ENCODE measurements around the gene UBE2E3.
"Not testable (repeated sequence)": the region's sequence is repeated elsewhere in the genome, so short reads cannot be mapped to it uniquely, and the experiment has no call there.

Gene UBE2E3

DNA sequence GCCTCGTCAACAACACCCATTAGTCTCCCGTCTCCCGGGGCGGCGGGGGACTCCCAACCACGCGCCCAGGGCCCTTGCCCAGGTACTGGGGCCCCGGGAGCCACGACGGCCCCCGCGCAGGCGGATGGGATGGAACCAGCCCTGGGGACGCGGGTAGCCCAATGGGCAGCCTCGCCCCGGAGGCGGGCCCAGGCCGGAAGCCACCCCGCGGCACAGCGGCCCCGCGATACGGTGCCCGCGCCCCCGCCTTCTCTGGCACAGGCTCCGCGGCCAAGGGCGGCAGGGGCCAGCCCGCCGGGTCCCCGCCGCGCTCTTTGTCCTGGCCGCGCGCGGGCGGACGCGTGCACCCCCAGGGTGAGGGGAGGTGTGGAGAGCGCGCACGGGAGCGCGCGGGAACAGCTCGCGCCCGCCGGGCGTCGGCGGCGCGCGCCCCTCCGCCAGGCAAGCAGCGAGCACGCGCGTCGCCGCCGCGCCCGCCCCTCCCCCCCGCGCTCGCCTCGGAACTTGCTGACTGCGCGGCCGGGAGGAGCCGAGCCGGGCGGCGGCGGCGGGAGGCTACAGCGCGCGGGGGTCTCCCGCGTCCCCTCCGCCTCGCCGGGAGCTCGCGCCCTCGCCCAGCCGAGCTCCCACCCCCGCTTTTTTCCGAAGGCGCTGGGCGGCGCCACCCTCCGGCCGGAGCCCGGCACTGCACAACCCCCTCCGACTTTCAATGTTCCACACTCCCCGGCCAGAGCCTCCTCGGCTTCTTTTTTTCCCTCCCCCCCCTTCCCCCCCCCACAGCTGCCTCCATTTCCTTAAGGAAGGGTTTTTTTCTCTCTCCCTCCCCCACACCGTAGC, at the start of gene UBE2E3:
Gene UBE2E3 (plus strand): TSS at position 500 of the 837 bp plus-strand sequence. CDS start 1,438 bp downstream, outside the sequence.
- H3K4me1 ChIP-seq (ENCODE audit: control insufficient read depth, insufficient read depth, low read length), result peaks cover 11% of the 10 kb centered on the region
- H3K9ac ChIP-seq (ENCODE audit: low read length), result peak within 1 kb of the TSS; percentile 7
- no peaks in the 10 kb centered on the region for H3K36me3 ChIP-seq (ENCODE audit: control insufficient read depth, insufficient read depth, low read length)
- no peaks in the 10 kb centered on the region for H3K27me3 ChIP-seq (ENCODE audit: control insufficient read depth, insufficient read depth, low read length)
- H3K4me3 ChIP-seq (ENCODE audit: low read length), result peak within 1 kb of the TSS; percentile 71
- H3K27ac ChIP-seq (ENCODE audit: low read depth, low read length), result peak within 1 kb of the TSS; percentile 72

DNA sequence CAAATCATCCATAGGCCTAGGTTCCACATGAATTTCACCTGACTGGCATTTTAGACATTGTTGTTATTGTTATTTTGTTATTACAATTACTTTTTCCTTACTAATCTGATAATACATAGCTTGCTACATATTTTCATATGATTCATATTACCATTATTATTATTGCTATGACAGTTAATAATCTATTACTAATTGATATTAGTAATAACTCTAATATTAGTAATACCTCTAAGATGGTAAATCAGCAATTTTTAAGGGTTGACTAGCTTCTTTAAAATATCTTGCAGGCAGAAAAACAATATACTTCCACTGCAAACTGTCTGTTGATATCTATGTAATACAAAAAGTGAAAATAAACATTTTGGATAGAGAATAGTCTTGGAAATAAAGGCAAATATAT, 48.6 kb upstream of the UBE2E3 start:
- no peaks in the 10 kb centered on the region for H3K36me3 ChIP-seq (ENCODE audit: control insufficient read depth, insufficient read depth, low read length)
- no peak overlapping the region for H3K9ac ChIP-seq (ENCODE audit: low read length)
- H3K4me3 ChIP-seq (ENCODE audit: low read length), result no peak overlapping the region
- no peaks in the 10 kb centered on the region for H3K4me1 ChIP-seq (ENCODE audit: control insufficient read depth, insufficient read depth, low read length)
- no peaks in the 10 kb centered on the region for H3K27me3 ChIP-seq (ENCODE audit: control insufficient read depth, insufficient read depth, low read length)
- H3K27ac ChIP-seq (ENCODE audit: low read depth, low read length), result no peak overlapping the region

GRCh38 chr2:180933332-180933731, 47.1 kb upstream of the UBE2E3 start:
- no peaks in the 10 kb centered on the region for H3K4me1 ChIP-seq (ENCODE audit: control insufficient read depth, insufficient read depth, low read length)
- no peaks in the 10 kb centered on the region for H3K36me3 ChIP-seq (ENCODE audit: control insufficient read depth, insufficient read depth, low read length)
- no peaks in the 10 kb centered on the region for H3K27me3 ChIP-seq (ENCODE audit: control insufficient read depth, insufficient read depth, low read length)
- no peak overlapping the region for H3K9ac ChIP-seq (ENCODE audit: low read length)
- no peak overlapping the region for H3K27ac ChIP-seq (ENCODE audit: low read depth, low read length)
- H3K4me3 ChIP-seq (ENCODE audit: low read length), result no peak overlapping the region

DNA sequence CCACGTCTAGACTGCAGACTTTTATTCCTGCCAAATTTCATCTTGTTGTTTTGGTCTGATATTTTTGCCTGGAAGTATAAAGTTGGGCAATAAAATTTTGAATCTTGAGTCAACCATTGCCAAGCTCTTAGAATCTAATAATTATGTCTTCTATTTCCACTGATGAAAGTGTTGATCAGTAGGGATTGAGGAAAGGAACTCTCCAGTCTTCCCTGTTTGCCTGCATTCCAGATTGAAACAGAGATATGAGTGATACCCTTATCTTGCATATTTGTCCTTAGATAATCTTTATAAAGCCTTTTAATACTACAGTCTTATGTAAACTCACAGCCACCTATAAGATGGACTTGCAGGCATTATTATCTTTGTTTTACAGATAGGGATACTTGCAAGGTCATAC, 45.5 kb upstream of the UBE2E3 start:
- H3K27me3 ChIP-seq (ENCODE audit: control insufficient read depth, insufficient read depth, low read length), result no peaks in the 10 kb centered on the region
- no peak overlapping the region for H3K27ac ChIP-seq (ENCODE audit: low read depth, low read length)
- no peaks in the 10 kb centered on the region for H3K4me1 ChIP-seq (ENCODE audit: control insufficient read depth, insufficient read depth, low read length)
- no peak overlapping the region for H3K9ac ChIP-seq (ENCODE audit: low read length)
- no peak overlapping the region for H3K4me3 ChIP-seq (ENCODE audit: low read length)
- no peaks in the 10 kb centered on the region for H3K36me3 ChIP-seq (ENCODE audit: control insufficient read depth, insufficient read depth, low read length)

DNA sequence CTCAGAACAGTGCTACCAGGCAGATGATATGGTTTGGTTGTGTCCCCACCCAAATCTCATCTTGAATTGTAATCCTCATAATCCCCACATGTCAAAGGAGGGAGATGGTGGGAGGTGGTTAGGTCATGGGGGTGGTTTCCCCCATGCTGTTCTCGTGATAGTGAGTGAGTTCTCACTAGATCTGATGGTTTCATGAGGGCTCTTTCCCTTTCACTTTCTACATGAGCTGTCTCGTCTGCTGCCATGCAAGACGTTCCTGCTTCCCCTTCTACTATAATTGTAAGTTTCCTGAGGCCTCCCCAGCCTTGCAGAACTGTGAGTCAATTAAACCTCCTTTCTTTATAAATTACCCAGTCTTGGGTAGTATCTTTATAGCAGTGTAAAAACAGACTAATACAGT, 42.9 kb upstream of the UBE2E3 start:
- H3K27ac ChIP-seq (ENCODE audit: low read depth, low read length); H3K36me3 ChIP-seq (ENCODE audit: control insufficient read depth, insufficient read depth, low read length); H3K27me3 ChIP-seq (ENCODE audit: control insufficient read depth, insufficient read depth, low read length); H3K9ac ChIP-seq (ENCODE audit: low read length); H3K4me1 ChIP-seq (ENCODE audit: control insufficient read depth, insufficient read depth, low read length); H3K4me3 ChIP-seq (ENCODE audit: low read length): not testable (repeated sequence)

DNA sequence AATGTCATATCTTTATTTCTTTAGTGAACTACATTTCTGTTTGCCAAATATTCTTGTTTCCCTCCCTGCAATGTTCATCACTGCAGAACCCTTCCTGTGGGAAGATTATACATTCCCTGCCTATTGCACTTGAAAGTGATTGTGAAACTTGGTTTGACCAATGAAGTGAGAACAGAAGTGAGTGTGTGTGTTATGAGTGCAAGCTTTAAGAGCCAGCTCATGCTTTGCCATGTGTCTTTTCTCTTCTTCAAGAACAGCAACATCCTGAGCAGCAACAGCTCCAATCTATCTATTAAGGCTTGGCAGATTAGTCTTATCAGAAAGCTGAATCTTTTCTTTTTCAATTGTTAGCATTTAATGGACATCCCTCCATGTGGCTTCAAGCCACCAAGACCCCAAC, 42.0 kb upstream of the UBE2E3 start:
- H3K27ac ChIP-seq (ENCODE audit: low read depth, low read length), result no peak overlapping the region
- no peak overlapping the region for H3K9ac ChIP-seq (ENCODE audit: low read length)
- H3K36me3 ChIP-seq (ENCODE audit: control insufficient read depth, insufficient read depth, low read length), result no peaks in the 10 kb centered on the region
- no peaks in the 10 kb centered on the region for H3K27me3 ChIP-seq (ENCODE audit: control insufficient read depth, insufficient read depth, low read length)
- no peaks in the 10 kb centered on the region for H3K4me1 ChIP-seq (ENCODE audit: control insufficient read depth, insufficient read depth, low read length)
- H3K4me3 ChIP-seq (ENCODE audit: low read length), result no peak overlapping the region

DNA sequence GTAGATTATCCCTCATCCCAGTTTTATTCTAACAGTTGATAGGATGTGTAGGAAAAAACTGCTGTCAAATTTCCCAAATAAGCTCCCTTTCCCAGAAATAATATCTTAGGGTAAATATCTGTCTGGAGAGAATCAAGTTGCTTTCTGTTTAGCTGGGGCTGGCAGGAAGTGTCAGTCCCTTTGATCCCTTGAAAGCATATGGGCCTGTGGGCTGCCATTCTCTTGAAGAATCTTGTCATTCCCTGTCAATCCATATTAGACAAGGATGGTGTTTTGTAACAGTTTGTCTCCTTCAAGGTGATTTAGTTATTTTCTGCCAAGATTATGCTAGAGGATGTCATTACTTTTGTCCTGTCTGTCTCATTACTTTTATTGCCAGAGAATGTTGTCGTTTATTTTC, 37.1 kb upstream of the UBE2E3 start:
- Histone ChIP-seq H3K27me3 (ENCODE audit: control insufficient read depth, insufficient read depth, low read length) (no peaks in the 10 kb centered on the region), H3K9ac (ENCODE audit: low read length) (no peak overlapping the region), H3K36me3 (ENCODE audit: control insufficient read depth, insufficient read depth, low read length) (no peaks in the 10 kb centered on the region), H3K4me3 (ENCODE audit: low read length) (no peak overlapping the region), H3K27ac (ENCODE audit: low read depth, low read length) (no peak overlapping the region), H3K4me1 (ENCODE audit: control insufficient read depth, insufficient read depth, low read length) (no peaks in the 10 kb centered on the region)

DNA sequence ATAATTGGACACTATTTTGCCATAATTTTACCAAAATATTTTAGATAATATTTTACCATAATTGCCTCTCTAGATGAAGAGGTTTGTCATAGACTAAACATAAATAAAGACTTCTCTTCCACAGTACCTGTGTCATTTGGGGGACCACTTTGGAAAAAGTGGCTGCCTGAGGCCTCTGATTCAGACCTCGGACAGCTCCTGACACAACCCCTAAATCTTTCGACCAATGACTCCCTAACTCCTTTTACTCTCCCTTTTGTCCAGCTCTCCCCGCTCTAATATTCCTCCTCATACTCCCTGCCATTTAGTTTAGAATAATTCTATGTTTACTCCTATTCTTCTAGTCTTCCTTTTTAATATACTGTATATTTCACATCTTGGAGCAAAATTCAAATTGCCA, 36.0 kb upstream of the UBE2E3 start:
- Histone ChIP-seq H3K4me3 (ENCODE audit: low read length) (no peak overlapping the region), H3K4me1 (ENCODE audit: control insufficient read depth, insufficient read depth, low read length) (no peaks in the 10 kb centered on the region), H3K36me3 (ENCODE audit: control insufficient read depth, insufficient read depth, low read length) (no peaks in the 10 kb centered on the region), H3K27ac (ENCODE audit: low read depth, low read length) (no peak overlapping the region), H3K9ac (ENCODE audit: low read length) (no peak overlapping the region), H3K27me3 (ENCODE audit: control insufficient read depth, insufficient read depth, low read length) (no peaks in the 10 kb centered on the region)

GRCh38 chr2:180947208-180947689, 33.2 kb upstream of the UBE2E3 start:
- Histone ChIP-seq H3K4me1 (ENCODE audit: control insufficient read depth, insufficient read depth, low read length) (no peaks in the 10 kb centered on the region), H3K27ac (ENCODE audit: low read depth, low read length) (no peak overlapping the region), H3K36me3 (ENCODE audit: control insufficient read depth, insufficient read depth, low read length) (no peaks in the 10 kb centered on the region), H3K4me3 (ENCODE audit: low read length) (no peak overlapping the region), H3K27me3 (ENCODE audit: control insufficient read depth, insufficient read depth, low read length) (no peaks in the 10 kb centered on the region), H3K9ac (ENCODE audit: low read length) (no peak overlapping the region)

GRCh38 chr2:180949896-180950295, 30.5 kb upstream of the UBE2E3 start:
- H3K4me1 ChIP-seq (ENCODE audit: control insufficient read depth, insufficient read depth, low read length), result no peaks in the 10 kb centered on the region

DNA sequence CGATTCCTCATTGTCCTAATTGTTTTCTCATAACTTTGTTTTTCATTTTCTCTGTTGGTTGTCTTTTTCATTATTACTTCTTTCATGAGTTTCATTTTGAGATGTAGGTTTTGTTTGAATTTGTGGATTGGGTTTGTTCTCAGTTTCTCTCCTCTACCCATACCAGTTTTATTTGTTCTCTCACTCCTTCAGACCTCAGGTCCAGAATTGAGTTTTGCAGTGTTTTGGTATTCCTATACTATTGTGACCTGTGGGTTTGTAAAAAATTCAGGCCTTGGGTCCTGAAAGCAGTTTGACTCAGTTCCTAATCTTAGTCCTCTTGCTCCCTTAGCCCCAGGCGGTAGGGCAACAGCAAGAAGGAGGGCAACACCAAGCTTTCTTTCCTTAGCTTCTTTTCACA, 28.3 kb upstream of the UBE2E3 start:
- H3K27me3 ChIP-seq (ENCODE audit: control insufficient read depth, insufficient read depth, low read length), result no peaks in the 10 kb centered on the region
- no peak overlapping the region for H3K4me3 ChIP-seq (ENCODE audit: low read length)

More at GRCh38 chr2:180949896-180950295, 30.5 kb upstream of the UBE2E3 start:
- Histone ChIP-seq H3K9ac (ENCODE audit: low read length) (no peak overlapping the region), H3K36me3 (ENCODE audit: control insufficient read depth, insufficient read depth, low read length) (no peaks in the 10 kb centered on the region), H3K27ac (ENCODE audit: low read depth, low read length) (no peak overlapping the region), H3K27me3 (ENCODE audit: control insufficient read depth, insufficient read depth, low read length) (no peaks in the 10 kb centered on the region), H3K4me3 (ENCODE audit: low read length) (no peak overlapping the region)

DNA sequence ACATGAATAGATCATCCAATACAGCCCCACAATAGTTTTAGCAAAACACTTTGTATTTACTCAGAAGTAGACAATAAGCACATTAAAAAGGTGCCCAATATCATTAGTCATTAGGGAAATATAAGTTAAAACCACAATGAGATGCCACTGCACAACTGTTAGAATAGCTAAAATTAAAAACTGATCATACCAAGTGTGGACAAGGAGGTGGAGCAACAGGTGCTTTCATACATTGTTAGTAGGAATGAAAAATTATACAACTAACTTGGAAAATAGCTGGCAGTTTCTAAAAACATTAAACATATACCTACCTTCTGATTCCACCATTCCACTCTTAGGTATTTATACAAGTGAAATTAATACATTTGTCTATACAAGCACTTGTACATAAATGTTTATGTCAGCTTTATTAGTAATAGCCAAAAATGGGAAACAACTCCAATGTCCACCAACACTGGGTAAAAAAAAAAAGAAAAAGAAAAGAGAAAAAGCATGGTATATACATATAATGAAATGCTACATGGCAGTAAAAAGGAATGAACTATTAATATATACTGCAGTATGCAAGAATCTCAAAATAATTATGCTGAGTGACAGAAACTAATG, 27.6 kb upstream of the UBE2E3 start:
- H3K4me1 ChIP-seq (ENCODE audit: control insufficient read depth, insufficient read depth, low read length), result no peaks in the 10 kb centered on the region
- no peak overlapping the region for H3K9ac ChIP-seq (ENCODE audit: low read length)

More for the DNA sequence above, 28.3 kb upstream of the UBE2E3 start:
- Histone ChIP-seq H3K4me1 (ENCODE audit: control insufficient read depth, insufficient read depth, low read length) (no peaks in the 10 kb centered on the region), H3K36me3 (ENCODE audit: control insufficient read depth, insufficient read depth, low read length) (no peaks in the 10 kb centered on the region), H3K27ac (ENCODE audit: low read depth, low read length) (no peak overlapping the region), H3K9ac (ENCODE audit: low read length) (no peak overlapping the region)

GRCh38 chr2:180953550-180953949, 26.9 kb upstream of the UBE2E3 start:
- no peaks in the 10 kb centered on the region for H3K4me1 ChIP-seq (ENCODE audit: control insufficient read depth, insufficient read depth, low read length)
- H3K27ac ChIP-seq (ENCODE audit: low read depth, low read length), result no peak overlapping the region
- no peak overlapping the region for H3K4me3 ChIP-seq (ENCODE audit: low read length)
- H3K36me3 ChIP-seq (ENCODE audit: control insufficient read depth, insufficient read depth, low read length), result no peaks in the 10 kb centered on the region
- H3K9ac ChIP-seq (ENCODE audit: low read length), result no peak overlapping the region
- no peaks in the 10 kb centered on the region for H3K27me3 ChIP-seq (ENCODE audit: control insufficient read depth, insufficient read depth, low read length)

More for the DNA sequence above, 27.6 kb upstream of the UBE2E3 start:
- H3K27ac ChIP-seq (ENCODE audit: low read depth, low read length), result no peak overlapping the region
- no peaks in the 10 kb centered on the region for H3K27me3 ChIP-seq (ENCODE audit: control insufficient read depth, insufficient read depth, low read length)
- no peaks in the 10 kb centered on the region for H3K36me3 ChIP-seq (ENCODE audit: control insufficient read depth, insufficient read depth, low read length)
- H3K4me3 ChIP-seq (ENCODE audit: low read length), result no peak overlapping the region

All from rectal smooth muscle tissue (tissue), 1 donor.